ENCODE results near the gene TEAD1. TPM values are rescaled to one million over a fixed set of nuclear protein-coding genes. Genes with fewer than 3 reads are reported as not detected.
A peak's percentile ranks its signal among the peaks of the same experiment; 100 is the strongest.

The TEAD1 gene
- total and polyA plus RNA-seq, 9 donors: 20.0 to 84.1 (median 67.6) TPM

- Histone ChIP-seq H3K36me3 (no peaks in the 10 kb centered on the region), H3K27me3 (no peaks in the 10 kb centered on the region), H3K4me1 (ENCODE audit: insufficient read depth) (peaks cover 20% of the 10 kb centered on the region), H3K27ac (peak overlapping the region in 1 of 2 donors; percentile 34), H3K9me3 (no peaks in the 10 kb centered on the region), H3K4me3 (no peak overlapping the region)
- WGBS, 3 donors: 9 to 35% (median 17%) methylated on average over 3 of the region's 3 CpGs
- TF ChIP-seq, protein P1, sequence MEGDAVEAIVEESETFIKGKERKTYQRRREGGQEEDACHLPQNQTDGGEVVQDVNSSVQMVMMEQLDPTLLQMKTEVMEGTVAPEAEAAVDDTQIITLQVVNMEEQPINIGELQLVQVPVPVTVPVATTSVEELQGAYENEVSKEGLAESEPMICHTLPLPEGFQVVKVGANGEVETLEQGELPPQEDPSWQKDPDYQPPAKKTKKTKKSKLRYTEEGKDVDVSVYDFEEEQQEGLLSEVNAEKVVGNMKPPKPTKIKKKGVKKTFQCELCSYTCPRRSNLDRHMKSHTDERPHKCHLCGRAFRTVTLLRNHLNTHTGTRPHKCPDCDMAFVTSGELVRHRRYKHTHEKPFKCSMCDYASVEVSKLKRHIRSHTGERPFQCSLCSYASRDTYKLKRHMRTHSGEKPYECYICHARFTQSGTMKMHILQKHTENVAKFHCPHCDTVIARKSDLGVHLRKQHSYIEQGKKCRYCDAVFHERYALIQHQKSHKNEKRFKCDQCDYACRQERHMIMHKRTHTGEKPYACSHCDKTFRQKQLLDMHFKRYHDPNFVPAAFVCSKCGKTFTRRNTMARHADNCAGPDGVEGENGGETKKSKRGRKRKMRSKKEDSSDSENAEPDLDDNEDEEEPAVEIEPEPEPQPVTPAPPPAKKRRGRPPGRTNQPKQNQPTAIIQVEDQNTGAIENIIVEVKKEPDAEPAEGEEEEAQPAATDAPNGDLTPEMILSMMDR (IDR thresholded peaks at IDR 0.05): no peak
- DNase-seq: peak; percentile 60 to 77 (median 73)
- intact Hi-C loops (cut with DNase I): no loop called here
These were observed 91.2 kb downstream of the TEAD1 start for GRCh38 chr11:12765428-12765827.

- no peak for DNase-seq
- 31 to 69% (median 35%) methylated on average over 3 of the region's 3 CpGs for WGBS, 3 donors
- TF ChIP-seq, protein P1 (IDR thresholded peaks at IDR 0.05): no peak
- TF ChIP-seq EP300 (IDR thresholded peaks at IDR 0.05) (no peak), POLR2A (IDR thresholded peaks at IDR 0.05) (no peak)
- intact Hi-C loops (cut with DNase I): no loop called here
- Histone ChIP-seq H3K4me1 (ENCODE audit: insufficient read depth) (peaks cover 28% of the 10 kb centered on the region), H3K4me3 (no peak overlapping the region), H3K27me3 (no peaks in the 10 kb centered on the region), H3K36me3 (no peaks in the 10 kb centered on the region), H3K27ac (no peak overlapping the region), H3K9me3 (no peaks in the 10 kb centered on the region)
These were observed 92.8 kb downstream of the TEAD1 start for GRCh38 chr11:12767027-12767426.

GRCh38 chr11:12767577-12767976 lies 93.4 kb downstream of the TEAD1 start:
- H3K4me1 ChIP-seq (ENCODE audit: insufficient read depth): peaks cover 28% of the 10 kb centered on the region
- no peaks in the 10 kb centered on the region for H3K27me3 ChIP-seq
- H3K9me3 ChIP-seq: no peaks in the 10 kb centered on the region
- DNase-seq: no peak
- WGBS, 3 donors: 67 to 80% (median 73%) methylated on average over 5 of the region's 5 CpGs
- no peak overlapping the region for H3K27ac ChIP-seq
- intact Hi-C loops (cut with DNase I): no loop called here
- no peak for TF ChIP-seq EP300 (IDR thresholded peaks at IDR 0.05)
- TF ChIP-seq, protein P1 (IDR thresholded peaks at IDR 0.05): no peak
- no peak for TF ChIP-seq POLR2A (IDR thresholded peaks at IDR 0.05)
- no peaks in the 10 kb centered on the region for H3K36me3 ChIP-seq
- no peak overlapping the region for H3K4me3 ChIP-seq

DNA sequence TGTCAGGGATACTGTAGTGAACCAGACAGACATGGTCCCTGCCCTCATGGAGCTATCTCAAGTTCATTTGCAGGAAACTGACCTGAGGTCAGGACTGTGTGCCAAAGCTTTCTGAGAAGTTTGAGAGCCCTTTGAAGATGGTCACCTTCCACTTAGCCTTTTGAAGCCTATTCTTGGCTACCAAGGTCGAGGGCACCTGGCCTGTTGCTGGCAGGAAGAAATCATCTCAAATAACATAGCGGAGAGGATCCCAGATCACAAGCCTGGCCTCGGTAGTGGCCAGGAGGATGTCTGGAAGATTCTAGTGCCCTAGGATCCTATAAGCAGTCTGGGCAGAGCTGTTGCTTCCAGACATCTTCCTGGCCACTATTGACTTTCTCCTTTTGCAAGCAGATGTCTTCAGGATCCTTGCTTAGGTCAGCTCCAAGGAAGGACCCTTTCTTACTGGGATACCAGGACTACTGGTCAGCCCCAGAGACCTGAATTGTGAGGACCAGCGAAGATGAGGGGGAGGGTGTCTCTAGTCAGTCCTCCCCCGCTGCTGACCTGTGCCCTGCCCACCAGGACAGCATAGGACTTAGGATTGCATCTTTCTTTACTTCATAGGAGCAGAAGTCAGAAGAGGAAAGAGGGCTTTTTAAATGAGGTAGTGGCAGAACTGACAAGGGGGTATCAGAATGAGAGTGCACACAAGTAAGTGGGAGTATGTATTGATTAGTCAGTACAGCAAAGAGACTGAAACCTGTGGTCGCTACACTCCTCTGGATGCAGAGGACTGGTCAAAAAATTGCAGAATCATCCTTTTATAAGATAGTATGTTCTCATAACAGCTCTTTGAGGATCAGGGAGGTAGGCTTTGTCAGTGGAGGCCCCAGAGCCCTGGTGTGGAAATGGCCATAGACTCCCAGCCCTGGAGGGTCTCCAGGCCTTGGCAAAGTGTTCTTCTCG lies 94.8 kb downstream of the TEAD1 start:
- TF ChIP-seq, protein P1 (IDR thresholded peaks at IDR 0.05): no peak
- TF ChIP-seq EP300 (IDR thresholded peaks at IDR 0.05): no peak
- TF ChIP-seq POLR2A (IDR thresholded peaks at IDR 0.05): no peak
- Histone ChIP-seq H3K27ac (no peak overlapping the region), H3K4me1 (ENCODE audit: insufficient read depth) (peaks cover 30% of the 10 kb centered on the region), H3K9me3 (no peaks in the 10 kb centered on the region), H3K27me3 (no peaks in the 10 kb centered on the region), H3K4me3 (no peak overlapping the region), H3K36me3 (no peaks in the 10 kb centered on the region)
- intact Hi-C loops (cut with DNase I): no loop called here
- 86 to 89% (median 87%) methylated on average over 7 of the region's 7 CpGs for WGBS, 3 donors
- no peak for DNase-seq
